ENCODE data around the gene ANKS4B.

DNA sequence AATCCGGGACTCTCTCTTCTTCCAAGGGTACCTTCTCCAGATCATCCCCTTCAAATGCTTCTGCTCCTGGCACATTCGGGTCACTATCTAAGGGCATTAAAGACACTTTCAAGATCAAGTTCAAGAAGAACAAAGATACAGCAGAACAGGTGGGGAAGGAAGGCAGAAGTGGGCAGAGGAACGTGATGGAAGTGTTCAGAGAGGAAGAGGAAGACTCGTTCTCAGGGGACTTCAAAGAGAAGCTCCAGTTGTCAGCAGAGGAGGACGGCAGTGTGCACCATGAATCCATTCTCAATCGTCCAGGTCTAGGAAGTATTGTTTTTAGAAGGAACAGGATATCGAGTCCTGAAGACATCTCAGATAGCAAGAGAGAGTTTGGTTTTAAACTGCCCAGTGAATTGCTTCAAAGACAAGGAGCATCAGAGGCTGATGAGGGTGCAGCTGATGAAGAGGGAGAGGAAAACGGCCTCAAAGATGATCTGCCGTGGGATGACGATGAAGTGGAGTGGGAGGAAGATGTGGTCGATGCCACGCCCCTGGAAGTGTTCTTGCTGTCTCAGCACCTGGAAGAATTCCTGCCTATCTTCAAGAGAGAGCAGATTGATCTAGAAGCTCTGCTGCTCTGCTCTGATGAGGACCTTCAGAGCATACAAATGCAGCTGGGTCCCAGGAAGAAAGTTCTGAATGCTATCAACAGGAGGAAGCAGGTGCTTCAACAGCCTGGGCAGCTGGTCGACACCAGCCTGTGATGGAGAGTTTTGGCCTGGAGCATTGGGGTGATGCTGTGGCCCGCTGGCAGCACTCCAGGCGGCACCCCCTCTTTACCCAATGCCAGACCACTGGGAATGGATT is 16.8 kb downstream of the ANKS4B start:
- no peak for TF ChIP-seq CTCF (conservative IDR thresholded peaks at IDR 0.05; ENCODE audit: low read depth, low read length)
- no peak for TF ChIP-seq EZH2 (IDR thresholded peaks at IDR 0.05; ENCODE audit: borderline replicate concordance, low read depth, low read length, poor library complexity, severe bottlenecking)

Measured in A673 (cell line).